Measurements from ENCODE around the gene SLC4A5.
"Not testable (repeated sequence)": the region's sequence is repeated elsewhere in the genome, so short reads cannot be mapped to it uniquely, and the experiment has no call there.

The SLC4A5 gene

GRCh38 chr2:74198461-74199274 is 144.5 kb downstream of the SLC4A5 start, which contains the start of gene MTHFD2:
Gene MTHFD2, plus strand, starts transcription at chr2:74198615. Its CDS starts 27 bp downstream, at chr2:74198642.
- DNase-seq: peak; percentile 75 to 98 (median 85)

- no peak for DNase-seq
These were observed 145.2 kb downstream of the SLC4A5 start for GRCh38 chr2:74198023-74198460.

GRCh38 chr2:74197049-74197448 is 146.2 kb downstream of the SLC4A5 start:
- no peak for DNase-seq

- DNase-seq: no peak
These were observed 148.4 kb downstream of the SLC4A5 start for GRCh38 chr2:74194799-74195198.

GRCh38 chr2:74191596-74192380 is 151.4 kb downstream of the SLC4A5 start:
- no peak for DNase-seq

- DNase-seq: no peak
These were observed 154.5 kb downstream of the SLC4A5 start for GRCh38 chr2:74188696-74189095.

- DNase-seq: no peak
These were observed 155.1 kb downstream of the SLC4A5 start for GRCh38 chr2:74188018-74188601.

- DNase-seq: not testable (repeated sequence)
These were observed 156.5 kb downstream of the SLC4A5 start for GRCh38 chr2:74186706-74187105.

- DNase-seq: peak in 2 of 5 experiments; percentile 40 to 84
These were observed 157.2 kb downstream of the SLC4A5 start for GRCh38 chr2:74186038-74186437.

- DNase-seq: no peak
These were observed 159.3 kb downstream of the SLC4A5 start for GRCh38 chr2:74183878-74184277.

- DNase-seq: no peak
These were observed 161.5 kb downstream of the SLC4A5 start for GRCh38 chr2:74181739-74182138.

GRCh38 chr2:74179063-74179865 is 164.0 kb downstream of the SLC4A5 start:
- DNase-seq: no peak

GRCh38 chr2:74178211-74179062 is 164.8 kb downstream of the SLC4A5 start, which contains the start of gene MOB1A:
Gene MOB1A, minus strand, starts transcription at chr2:74178879. Its CDS starts 205 bp downstream, at chr2:74178674.
- peak; percentile 94 to 98 (median 95) for DNase-seq

GRCh38 chr2:74177696-74178095 is 165.5 kb downstream of the SLC4A5 start:
- no peak for DNase-seq

- DNase-seq: no peak
These were observed 168.3 kb downstream of the SLC4A5 start for GRCh38 chr2:74174909-74175308.

- DNase-seq: no peak
These were observed 174.5 kb downstream of the SLC4A5 start for GRCh38 chr2:74168739-74169138.

Data from T-helper 2 cell (primary cell).